HEK293 (cell line): ENCODE data around the gene PRKCZ.

Experiments used
- CTCF ChIA-PET: fragments of 350-600 bp; formaldehyde crosslinking; extraction: SDS; loops from one replicate; lab custom pipeline; 2021; ENCODE audit warnings: antibody characterized with exemption; lab: Yijun Ruan, JAX
- POLR2A ChIA-PET: fragments of 300-600 bp; formaldehyde crosslinking; extraction: SDS; loops from one replicate; lab custom pipeline; 2020; ENCODE audit warnings: antibody characterized with exemption, inconsistent platforms; lab: Yijun Ruan, JAX
- H3K27ac ChIP-seq: fragments of 200-500 bp; sonication (Bioruptor generic); 2 replicates; pipeline ENCODE4 v1.5.1; 2014; ENCODE audit warnings: low read depth, low read length, control low read depth, inconsistent platforms; ENCODE audit errors: extremely low read depth
- H3K36me3 ChIP-seq, 2 experiments: fragments of 200-500 bp in 1 of 2; sonication (Bioruptor generic) in 1 of 2; 1 replicate in 1 of 2; 2 replicates in 1 of 2; pipeline ENCODE4 v1.5.1; 2014 to 2017; ENCODE audit warnings: inconsistent platforms in 2 of 2, low read length in 2 of 2; ENCODE audit not compliant: control insufficient read depth in 2 of 2, insufficient read depth in 1 of 2
- H3K4me1 ChIP-seq: fragments of 200-500 bp; sonication (Bioruptor generic); 2 replicates; pipeline ENCODE4 v1.5.1; 2014; ENCODE audit warnings: mild to moderate bottlenecking, low read length, inconsistent platforms; ENCODE audit not compliant: control insufficient read depth, insufficient read depth
- H3K4me3 ChIP-seq: 2 replicates; pipeline ENCODE4 v1.5.1; 2011; ENCODE audit warnings: low read depth, mild to moderate bottlenecking, control low read depth, low read length, moderate library complexity
- H3K9me3 ChIP-seq: fragments of 200-500 bp; sonication (Bioruptor generic); 2 replicates; pipeline ENCODE4 v1.5.1; 2014; ENCODE audit warnings: low read depth, low read length, inconsistent platforms; ENCODE audit not compliant: control insufficient read depth, insufficient read depth
- ELK4 ChIP-seq: IDR thresholded peaks from 2 replicates; pipeline ENCODE4 v1.6.1; 2011; ENCODE audit warnings: mild to moderate bottlenecking, low read depth, low read length, borderline replicate concordance
- GLIS2 ChIP-seq: fragments of 450-650 bp; formaldehyde crosslinking; IDR thresholded peaks from 2 replicates; pipeline ENCODE4 v1.5.1; 2016; ENCODE audit warnings: missing biosample characterization, missing genetic modification characterization
- KLF17 ChIP-seq: fragments of 450-650 bp; formaldehyde crosslinking; IDR thresholded peaks from 2 replicates; pipeline ENCODE4 v1.5.1; 2016; ENCODE audit warnings: missing biosample characterization, missing genetic modification characterization
- KLF8 ChIP-seq: fragments of 450-650 bp; formaldehyde crosslinking; IDR thresholded peaks from 2 replicates; pipeline ENCODE4 v1.5.1; 2016; ENCODE audit warnings: missing biosample characterization, missing genetic modification characterization
- ZBTB10 ChIP-seq: fragments of 450-650 bp; formaldehyde crosslinking; IDR thresholded peaks from 2 replicates; pipeline ENCODE4 v1.5.1; 2016; ENCODE audit warnings: missing biosample characterization, missing genetic modification characterization
- ZBTB20 ChIP-seq: fragments of 450-650 bp; formaldehyde crosslinking; IDR thresholded peaks from 2 replicates; pipeline ENCODE4 v1.5.1; 2016; ENCODE audit warnings: missing biosample characterization, missing genetic modification characterization
- ZBTB21 ChIP-seq: fragments of 450-650 bp; formaldehyde crosslinking; IDR thresholded peaks from 2 replicates; pipeline ENCODE4 v1.5.1; 2017; ENCODE audit warnings: missing biosample characterization, missing genetic modification characterization
- ZBTB8A ChIP-seq: fragments of 450-650 bp; formaldehyde crosslinking; IDR thresholded peaks from 2 replicates; pipeline ENCODE4 v1.5.1; 2016; ENCODE audit warnings: missing biosample characterization, missing genetic modification characterization
- ZNF121 ChIP-seq: fragments of 450-650 bp; formaldehyde crosslinking; IDR thresholded peaks from 2 replicates; pipeline ENCODE4 v1.5.1; 2016; ENCODE audit warnings: missing biosample characterization, missing genetic modification characterization
- ZNF157 ChIP-seq: fragments of 450-650 bp; formaldehyde crosslinking; IDR thresholded peaks from 2 replicates; pipeline ENCODE4 v1.5.1; 2016; ENCODE audit warnings: missing biosample characterization, missing genetic modification characterization
- ZNF18 ChIP-seq: fragments of 450-650 bp; formaldehyde crosslinking; IDR thresholded peaks from 2 replicates; pipeline ENCODE4 v1.5.1; 2016; ENCODE audit warnings: missing biosample characterization, missing genetic modification characterization
- ZNF2 ChIP-seq: fragments of 450-650 bp; formaldehyde crosslinking; IDR thresholded peaks from 2 replicates; pipeline ENCODE4 v1.5.1; 2016; ENCODE audit warnings: missing biosample characterization, missing genetic modification characterization
- ZNF280C ChIP-seq: fragments of 450-650 bp; formaldehyde crosslinking; IDR thresholded peaks from 2 replicates; pipeline ENCODE4 v1.5.1; 2016; ENCODE audit warnings: missing biosample characterization, missing genetic modification characterization
- ZNF350 ChIP-seq: fragments of 450-650 bp; formaldehyde crosslinking; IDR thresholded peaks from 2 replicates; pipeline ENCODE4 v1.5.0; 2017; ENCODE audit warnings: missing biosample characterization, mild to moderate bottlenecking, missing genetic modification characterization
- ZNF433 ChIP-seq: fragments of 450-650 bp; formaldehyde crosslinking; IDR thresholded peaks from 2 replicates; pipeline ENCODE4 v1.5.1; 2016; ENCODE audit warnings: missing biosample characterization, missing genetic modification characterization, low read depth
- ZNF501 ChIP-seq: fragments of 450-650 bp; formaldehyde crosslinking; IDR thresholded peaks from 2 replicates; pipeline ENCODE4 v1.5.1; 2016; ENCODE audit warnings: missing biosample characterization, missing genetic modification characterization
- ZNF549 ChIP-seq: fragments of 450-650 bp; IDR thresholded peaks from 2 replicates; pipeline ENCODE4 v1.5.1; 2018; ENCODE audit warnings: missing biosample characterization, missing genetic modification characterization, mild to moderate bottlenecking, inconsistent platforms, moderate library complexity
- ZNF558 ChIP-seq: fragments of 450-650 bp; formaldehyde crosslinking; IDR thresholded peaks from 2 replicates; pipeline ENCODE4 v1.5.1; 2016; ENCODE audit warnings: missing biosample characterization, missing genetic modification characterization
- ZNF585B ChIP-seq: fragments of 450-650 bp; formaldehyde crosslinking; IDR thresholded peaks from 2 replicates; pipeline ENCODE4 v1.5.1; 2016; ENCODE audit warnings: missing biosample characterization, missing genetic modification characterization
- ZNF658 ChIP-seq: fragments of 450-650 bp; formaldehyde crosslinking; IDR thresholded peaks from 2 replicates; pipeline ENCODE4; 2016; ENCODE audit warnings: missing biosample characterization, missing genetic modification characterization
- ZNF776 ChIP-seq: fragments of 450-650 bp; formaldehyde crosslinking; IDR thresholded peaks from 2 replicates; pipeline ENCODE4 v1.5.0; 2017; ENCODE audit warnings: missing biosample characterization, missing genetic modification characterization, borderline replicate concordance
- ZNF837 ChIP-seq: fragments of 450-650 bp; formaldehyde crosslinking; IDR thresholded peaks from 2 replicates; pipeline ENCODE4 v1.5.1; 2016; ENCODE audit warnings: missing biosample characterization, missing genetic modification characterization
- TF ChIP-seq, protein P1 (sequence below): fragments of 450-650 bp; formaldehyde crosslinking; IDR thresholded peaks from 2 replicates; pipeline ENCODE4 v1.5.1; 2017; ENCODE audit warnings: missing biosample characterization, missing genetic modification characterization
- TF ChIP-seq, protein P2 (sequence below): fragments of 450-650 bp; formaldehyde crosslinking; IDR thresholded peaks from 2 replicates; pipeline ENCODE4 v1.5.1; 2017; ENCODE audit warnings: missing biosample characterization, missing genetic modification characterization

Gene PRKCZ

GRCh38 chr1:2174348-2175054, 124.3 kb downstream of the PRKCZ start:
- Histone ChIP-seq H3K4me1 (no peaks in the 10 kb centered on the region), H3K27ac (no peak overlapping the region), H3K9me3 (no peaks in the 10 kb centered on the region), H3K36me3 (peaks cover 0 to 65% of the 10 kb centered on the region in 2 experiments; a peak in 1 of 3 replicates), H3K4me3 (no peak overlapping the region)
- ChIA-PET CTCF (interaction anchor here (0.6 to 3.3 kb wide), 48 partner anchors 9 to 745 kb away, joined by 3 to 37 read pairs (median 4); partner anchors contain the start of genes FAAP20, GABRD, MORN1 and RER1), POLR2A (interaction anchor here (0.6 to 0.9 kb wide), 5 partner anchors 11 to 167 kb away, joined by 3 read pairs; no protein-coding TSS in a partner anchor)
- no peak for TF ChIP-seq ZBTB21 (tag by site-specific recombination)
- TF ChIP-seq ZNF433 (tag by site-specific recombination): no peak
- TF ChIP-seq ZNF558 (tag by site-specific recombination): no peak
- no peak for TF ChIP-seq ZNF585B
- no peak for TF ChIP-seq GLIS2 (tag by site-specific recombination)
- no peak for TF ChIP-seq ZNF501 (tag by site-specific recombination)
- no peak for TF ChIP-seq ZNF549 (tag by site-specific recombination)
- TF ChIP-seq, protein P1, sequence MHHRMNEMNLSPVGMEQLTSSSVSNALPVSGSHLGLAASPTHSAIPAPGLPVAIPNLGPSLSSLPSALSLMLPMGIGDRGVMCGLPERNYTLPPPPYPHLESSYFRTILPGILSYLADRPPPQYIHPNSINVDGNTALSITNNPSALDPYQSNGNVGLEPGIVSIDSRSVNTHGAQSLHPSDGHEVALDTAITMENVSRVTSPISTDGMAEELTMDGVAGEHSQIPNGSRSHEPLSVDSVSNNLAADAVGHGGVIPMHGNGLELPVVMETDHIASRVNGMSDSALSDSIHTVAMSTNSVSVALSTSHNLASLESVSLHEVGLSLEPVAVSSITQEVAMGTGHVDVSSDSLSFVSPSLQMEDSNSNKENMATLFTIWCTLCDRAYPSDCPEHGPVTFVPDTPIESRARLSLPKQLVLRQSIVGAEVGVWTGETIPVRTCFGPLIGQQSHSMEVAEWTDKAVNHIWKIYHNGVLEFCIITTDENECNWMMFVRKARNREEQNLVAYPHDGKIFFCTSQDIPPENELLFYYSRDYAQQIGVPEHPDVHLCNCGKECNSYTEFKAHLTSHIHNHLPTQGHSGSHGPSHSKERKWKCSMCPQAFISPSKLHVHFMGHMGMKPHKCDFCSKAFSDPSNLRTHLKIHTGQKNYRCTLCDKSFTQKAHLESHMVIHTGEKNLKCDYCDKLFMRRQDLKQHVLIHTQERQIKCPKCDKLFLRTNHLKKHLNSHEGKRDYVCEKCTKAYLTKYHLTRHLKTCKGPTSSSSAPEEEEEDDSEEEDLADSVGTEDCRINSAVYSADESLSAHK (tag by site-specific recombination): no peak
- peak; percentile 39; the same call in 1 of the 2 replicates for TF ChIP-seq ZNF2 (tag by site-specific recombination)
- TF ChIP-seq ZBTB20 (tag by site-specific recombination): 0 out of 2 replicates have a peak, but pooled peaks have one; percentile 42
- no peak for TF ChIP-seq ZNF350 (tag by site-specific recombination)
- no peak for TF ChIP-seq ZNF280C (tag by site-specific recombination)
- peak; percentile 37; the same call in 1 of the 2 replicates for TF ChIP-seq ZBTB10 (tag by site-specific recombination)
- TF ChIP-seq, protein P2, sequence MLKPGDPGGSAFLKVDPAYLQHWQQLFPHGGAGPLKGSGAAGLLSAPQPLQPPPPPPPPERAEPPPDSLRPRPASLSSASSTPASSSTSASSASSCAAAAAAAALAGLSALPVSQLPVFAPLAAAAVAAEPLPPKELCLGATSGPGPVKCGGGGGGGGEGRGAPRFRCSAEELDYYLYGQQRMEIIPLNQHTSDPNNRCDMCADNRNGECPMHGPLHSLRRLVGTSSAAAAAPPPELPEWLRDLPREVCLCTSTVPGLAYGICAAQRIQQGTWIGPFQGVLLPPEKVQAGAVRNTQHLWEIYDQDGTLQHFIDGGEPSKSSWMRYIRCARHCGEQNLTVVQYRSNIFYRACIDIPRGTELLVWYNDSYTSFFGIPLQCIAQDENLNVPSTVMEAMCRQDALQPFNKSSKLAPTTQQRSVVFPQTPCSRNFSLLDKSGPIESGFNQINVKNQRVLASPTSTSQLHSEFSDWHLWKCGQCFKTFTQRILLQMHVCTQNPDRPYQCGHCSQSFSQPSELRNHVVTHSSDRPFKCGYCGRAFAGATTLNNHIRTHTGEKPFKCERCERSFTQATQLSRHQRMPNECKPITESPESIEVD (tag by site-specific recombination): no peak
- TF ChIP-seq ZNF658 (tag by site-specific recombination): no peak
- no peak for TF ChIP-seq ZNF776 (tag by site-specific recombination)
- no peak for TF ChIP-seq KLF17 (tag by site-specific recombination)
- TF ChIP-seq KLF8 (tag by site-specific recombination): peak; percentile 43; the same call in 1 of the 2 replicates
- TF ChIP-seq ZNF157 (tag by site-specific recombination): no peak
- TF ChIP-seq ZNF121: no peak
- no peak for TF ChIP-seq ZNF18 (tag by site-specific recombination)
- TF ChIP-seq ELK4: no peak
- no peak for TF ChIP-seq ZBTB8A (tag by site-specific recombination)
- TF ChIP-seq ZNF837 (tag by site-specific recombination): no peak
